Measurements from ENCODE around the gene KRTAP12-2. TPM values are rescaled to one million over a fixed set of nuclear protein-coding genes. Genes with fewer than 3 reads are reported as not detected.

Gene KRTAP12-2
- total RNA-seq, 4 donors from 2014 or later, result not detected

GRCh38 chr21:44709426-44710293, 42.9 kb upstream of the KRTAP12-2 start:
- Histone ChIP-seq H3K36me3 (no peaks in the 10 kb centered on the region), H3K9me3 (no peaks in the 10 kb centered on the region), H3K4me3 (no peak overlapping the region), H3K27me3 (peaks cover 99% of the 10 kb centered on the region), H3K4me1 (peaks cover 0 to 16% (median 0%) of the 10 kb centered on the region in 3 donors), H3K27ac (no peak overlapping the region)
- no peak for ATAC-seq
- TF ChIP-seq POLR2AphosphoS5 (IDR thresholded peaks at IDR 0.05) (no peak), EP300 (IDR thresholded peaks at IDR 0.05) (no peak), POLR2A (IDR thresholded peaks at IDR 0.05) (no peak)
- TF ChIP-seq, protein P1, sequence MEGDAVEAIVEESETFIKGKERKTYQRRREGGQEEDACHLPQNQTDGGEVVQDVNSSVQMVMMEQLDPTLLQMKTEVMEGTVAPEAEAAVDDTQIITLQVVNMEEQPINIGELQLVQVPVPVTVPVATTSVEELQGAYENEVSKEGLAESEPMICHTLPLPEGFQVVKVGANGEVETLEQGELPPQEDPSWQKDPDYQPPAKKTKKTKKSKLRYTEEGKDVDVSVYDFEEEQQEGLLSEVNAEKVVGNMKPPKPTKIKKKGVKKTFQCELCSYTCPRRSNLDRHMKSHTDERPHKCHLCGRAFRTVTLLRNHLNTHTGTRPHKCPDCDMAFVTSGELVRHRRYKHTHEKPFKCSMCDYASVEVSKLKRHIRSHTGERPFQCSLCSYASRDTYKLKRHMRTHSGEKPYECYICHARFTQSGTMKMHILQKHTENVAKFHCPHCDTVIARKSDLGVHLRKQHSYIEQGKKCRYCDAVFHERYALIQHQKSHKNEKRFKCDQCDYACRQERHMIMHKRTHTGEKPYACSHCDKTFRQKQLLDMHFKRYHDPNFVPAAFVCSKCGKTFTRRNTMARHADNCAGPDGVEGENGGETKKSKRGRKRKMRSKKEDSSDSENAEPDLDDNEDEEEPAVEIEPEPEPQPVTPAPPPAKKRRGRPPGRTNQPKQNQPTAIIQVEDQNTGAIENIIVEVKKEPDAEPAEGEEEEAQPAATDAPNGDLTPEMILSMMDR (IDR thresholded peaks at IDR 0.05), result no peak
- 0% methylated on average over 2 to 6 of the region's 45 CpGs for WGBS, 2 donors (ENCODE audit: low coverage in 1 of 2)

- H3K27me3 ChIP-seq, result peaks cover 99% of the 10 kb centered on the region
- H3K4me1 ChIP-seq, result peaks cover 0 to 16% (median 0%) of the 10 kb centered on the region in 3 donors
- H3K27ac ChIP-seq, result no peak overlapping the region
- H3K4me3 ChIP-seq, result no peak overlapping the region
- ATAC-seq, result no peak
- no peaks in the 10 kb centered on the region for H3K9me3 ChIP-seq
- no CpG with 5 or more reads among the region's 25 CpGs for WGBS, 2 donors (ENCODE audit: low coverage in 1 of 2)
- TF ChIP-seq POLR2AphosphoS5 (IDR thresholded peaks at IDR 0.05) (no peak), POLR2A (IDR thresholded peaks at IDR 0.05) (no peak), EP300 (IDR thresholded peaks at IDR 0.05) (no peak)
- TF ChIP-seq, protein P1 (IDR thresholded peaks at IDR 0.05), result no peak
- H3K36me3 ChIP-seq, result no peaks in the 10 kb centered on the region
Observed at GRCh38 chr21:44708866-44709425, 42.2 kb upstream of the KRTAP12-2 start.

- H3K27me3 ChIP-seq, result peaks cover 99% of the 10 kb centered on the region
- no peak for ATAC-seq
- no peaks in the 10 kb centered on the region for H3K9me3 ChIP-seq
- 0% methylated on average over 2 of the region's 13 CpGs; no CpG with 5 or more reads in 1 of the 2 donors for WGBS, 2 donors (ENCODE audit: low coverage in 1 of 2)
- no peak for TF ChIP-seq EP300 (IDR thresholded peaks at IDR 0.05)
- no peak for TF ChIP-seq POLR2A (IDR thresholded peaks at IDR 0.05)
- TF ChIP-seq, protein P1 (IDR thresholded peaks at IDR 0.05), result no peak
- no peak for TF ChIP-seq POLR2AphosphoS5 (IDR thresholded peaks at IDR 0.05)
- H3K36me3 ChIP-seq, result no peaks in the 10 kb centered on the region
- H3K4me1 ChIP-seq, result peaks cover 0 to 16% (median 0%) of the 10 kb centered on the region in 3 donors
- H3K4me3 ChIP-seq, result no peak overlapping the region
- no peak overlapping the region for H3K27ac ChIP-seq
Observed at GRCh38 chr21:44708213-44708865, 41.6 kb upstream of the KRTAP12-2 start.

- Histone ChIP-seq H3K27me3 (peaks cover 99% of the 10 kb centered on the region), H3K36me3 (no peaks in the 10 kb centered on the region), H3K4me1 (peaks cover 0 to 16% (median 0%) of the 10 kb centered on the region in 3 donors), H3K4me3 (no peak overlapping the region), H3K9me3 (no peaks in the 10 kb centered on the region), H3K27ac (no peak overlapping the region)
- TF ChIP-seq POLR2A (IDR thresholded peaks at IDR 0.05), result no peak
- ATAC-seq, result no peak
- 5% methylated on average over 14 of the region's 46 CpGs; no CpG with 5 or more reads in 1 of the 2 donors for WGBS, 2 donors (ENCODE audit: low coverage in 1 of 2)
Observed at GRCh38 chr21:44706706-44707581, 40.2 kb upstream of the KRTAP12-2 start.
